Tibial nerve (tissue), 3 donors: Measurements from ENCODE around the gene PADI1.

Experiments
- POLR2A ChIP-seq, 2 donors: fragments of 450-650 bp; IDR thresholded peaks; one replicate each; pipeline ENCODE4 v1.6.1; 2017; ENCODE audit warnings: antibody characterized with exemption in 2 of 2, mild to moderate bottlenecking in 2 of 2, moderate library complexity in 2 of 2
- TF ChIP-seq, protein P1 (sequence below), 5 experiments: fragments of 200-600 bp in 3 of 5; fragments of 450-650 bp in 2 of 5; sonication (generic) in 3 of 5; IDR thresholded peaks; one replicate each; pipeline ENCODE4 v1.5.1; 2016 to 2019; ENCODE audit warnings: antibody characterized with exemption in 5 of 5, mild to moderate bottlenecking in 3 of 5, moderate library complexity in 2 of 5

DNA sequence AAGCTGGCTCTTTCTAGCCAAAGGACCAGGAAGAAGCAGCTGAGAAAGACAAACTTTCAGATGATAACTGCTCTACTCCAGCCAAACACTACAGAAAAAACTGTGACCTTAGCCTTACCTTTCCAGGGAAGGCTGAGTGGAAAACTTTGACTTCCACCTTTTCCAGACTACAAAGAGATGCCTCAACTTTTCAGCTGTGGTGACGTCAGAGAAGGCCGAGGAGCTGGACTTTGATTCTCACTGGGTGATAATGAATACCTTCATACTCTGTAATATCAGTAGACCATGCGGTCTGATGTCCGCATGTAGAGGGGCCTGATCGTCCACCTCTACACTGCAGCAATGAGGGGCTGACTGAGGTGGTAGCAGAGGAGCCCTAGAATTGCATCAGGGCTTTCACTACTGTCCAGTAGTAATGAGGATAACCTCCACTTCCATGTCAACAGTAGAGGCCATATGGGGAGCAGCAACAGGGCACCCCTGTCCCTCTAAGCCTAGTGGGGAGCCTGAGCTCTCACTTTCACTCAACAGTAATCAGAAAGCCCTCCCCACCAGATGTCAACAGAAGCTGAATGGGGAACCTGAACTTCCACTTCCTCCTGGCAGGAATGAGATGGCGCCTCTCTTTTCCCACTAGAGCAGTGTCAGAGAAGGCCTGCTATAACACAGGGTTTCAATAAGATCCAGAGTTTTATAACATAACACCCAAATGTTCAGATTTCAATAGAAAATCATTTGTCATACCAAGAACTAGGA, 28.4 kb upstream of the PADI1 start:
- TF ChIP-seq, protein P1, sequence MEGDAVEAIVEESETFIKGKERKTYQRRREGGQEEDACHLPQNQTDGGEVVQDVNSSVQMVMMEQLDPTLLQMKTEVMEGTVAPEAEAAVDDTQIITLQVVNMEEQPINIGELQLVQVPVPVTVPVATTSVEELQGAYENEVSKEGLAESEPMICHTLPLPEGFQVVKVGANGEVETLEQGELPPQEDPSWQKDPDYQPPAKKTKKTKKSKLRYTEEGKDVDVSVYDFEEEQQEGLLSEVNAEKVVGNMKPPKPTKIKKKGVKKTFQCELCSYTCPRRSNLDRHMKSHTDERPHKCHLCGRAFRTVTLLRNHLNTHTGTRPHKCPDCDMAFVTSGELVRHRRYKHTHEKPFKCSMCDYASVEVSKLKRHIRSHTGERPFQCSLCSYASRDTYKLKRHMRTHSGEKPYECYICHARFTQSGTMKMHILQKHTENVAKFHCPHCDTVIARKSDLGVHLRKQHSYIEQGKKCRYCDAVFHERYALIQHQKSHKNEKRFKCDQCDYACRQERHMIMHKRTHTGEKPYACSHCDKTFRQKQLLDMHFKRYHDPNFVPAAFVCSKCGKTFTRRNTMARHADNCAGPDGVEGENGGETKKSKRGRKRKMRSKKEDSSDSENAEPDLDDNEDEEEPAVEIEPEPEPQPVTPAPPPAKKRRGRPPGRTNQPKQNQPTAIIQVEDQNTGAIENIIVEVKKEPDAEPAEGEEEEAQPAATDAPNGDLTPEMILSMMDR (IDR thresholded peaks at IDR 0.05): no peak
- TF ChIP-seq POLR2A (IDR thresholded peaks at IDR 0.05): no peak
